Measurements from ENCODE around the gene LITAFD.

GRCh38 chr16:8899709-8900317 is 17.7 kb downstream of the LITAFD start:
- TF ChIP-seq CTCF (IDR thresholded peaks at IDR 0.05 in 2 of 3, conservative IDR thresholded peaks at IDR 0.05 in 1 of 3; ENCODE audit: borderline replicate concordance in 1 of 3, insufficient read depth in 1 of 3, low read depth in 2 of 3, low read length in 2 of 3) (no peak), YY1 (IDR thresholded peaks at IDR 0.05; ENCODE audit: extremely low read depth, insufficient replicate concordance, low read depth, low read length) (no peak), POLR2A (IDR thresholded peaks at IDR 0.05; ENCODE audit: borderline replicate concordance, extremely low read depth, insufficient read depth, insufficient read length) (no peak), SP1 (IDR thresholded peaks at IDR 0.05; ENCODE audit: low read depth) (no peak), REST (IDR thresholded peaks at IDR 0.05; ENCODE audit: low read depth) (no peak), MAX (IDR thresholded peaks at IDR 0.05) (no peak), RAD21 (IDR thresholded peaks at IDR 0.05; ENCODE audit: low read depth) (0 out of 2 replicates have a peak, but pooled peaks have one; percentile 4), POLR2AphosphoS5 (IDR thresholded peaks at IDR 0.05; ENCODE audit: low read depth, low read length) (no peak)
